ENCODE data around the gene SLC7A8. TPM values are rescaled to one million over a fixed set of nuclear protein-coding genes. Genes with fewer than 3 reads are reported as not detected.

Gene SLC7A8
- total and polyA plus RNA-seq, 10 of the 15 experiments (the other 5 are each of a cell fraction or from before 2014, with no cell fraction given) = 0.06 to 0.28 (median 0.21) TPM; not detected in 7

DNA sequence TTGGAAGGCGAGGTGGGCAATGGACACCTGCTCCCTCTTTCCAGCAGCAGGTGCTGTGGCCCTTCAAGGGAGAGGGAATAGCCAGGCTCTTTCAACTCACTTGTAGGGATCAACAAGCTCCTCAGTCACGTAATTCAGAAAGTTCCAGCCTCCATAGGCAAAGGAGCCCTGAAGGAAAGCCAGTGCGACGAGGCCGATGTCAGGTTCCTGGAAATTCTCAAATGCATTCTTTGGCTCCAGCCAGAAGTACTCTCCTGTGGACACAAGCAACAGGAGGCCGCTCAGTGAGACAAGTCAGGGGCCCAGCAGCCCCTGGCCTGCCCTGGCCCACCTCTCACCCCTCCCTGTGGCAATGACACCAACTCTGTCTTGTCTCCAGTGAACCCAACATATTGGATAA is 43.1 kb downstream of the SLC7A8 start (continued):
- TF ChIP-seq, protein P1, sequence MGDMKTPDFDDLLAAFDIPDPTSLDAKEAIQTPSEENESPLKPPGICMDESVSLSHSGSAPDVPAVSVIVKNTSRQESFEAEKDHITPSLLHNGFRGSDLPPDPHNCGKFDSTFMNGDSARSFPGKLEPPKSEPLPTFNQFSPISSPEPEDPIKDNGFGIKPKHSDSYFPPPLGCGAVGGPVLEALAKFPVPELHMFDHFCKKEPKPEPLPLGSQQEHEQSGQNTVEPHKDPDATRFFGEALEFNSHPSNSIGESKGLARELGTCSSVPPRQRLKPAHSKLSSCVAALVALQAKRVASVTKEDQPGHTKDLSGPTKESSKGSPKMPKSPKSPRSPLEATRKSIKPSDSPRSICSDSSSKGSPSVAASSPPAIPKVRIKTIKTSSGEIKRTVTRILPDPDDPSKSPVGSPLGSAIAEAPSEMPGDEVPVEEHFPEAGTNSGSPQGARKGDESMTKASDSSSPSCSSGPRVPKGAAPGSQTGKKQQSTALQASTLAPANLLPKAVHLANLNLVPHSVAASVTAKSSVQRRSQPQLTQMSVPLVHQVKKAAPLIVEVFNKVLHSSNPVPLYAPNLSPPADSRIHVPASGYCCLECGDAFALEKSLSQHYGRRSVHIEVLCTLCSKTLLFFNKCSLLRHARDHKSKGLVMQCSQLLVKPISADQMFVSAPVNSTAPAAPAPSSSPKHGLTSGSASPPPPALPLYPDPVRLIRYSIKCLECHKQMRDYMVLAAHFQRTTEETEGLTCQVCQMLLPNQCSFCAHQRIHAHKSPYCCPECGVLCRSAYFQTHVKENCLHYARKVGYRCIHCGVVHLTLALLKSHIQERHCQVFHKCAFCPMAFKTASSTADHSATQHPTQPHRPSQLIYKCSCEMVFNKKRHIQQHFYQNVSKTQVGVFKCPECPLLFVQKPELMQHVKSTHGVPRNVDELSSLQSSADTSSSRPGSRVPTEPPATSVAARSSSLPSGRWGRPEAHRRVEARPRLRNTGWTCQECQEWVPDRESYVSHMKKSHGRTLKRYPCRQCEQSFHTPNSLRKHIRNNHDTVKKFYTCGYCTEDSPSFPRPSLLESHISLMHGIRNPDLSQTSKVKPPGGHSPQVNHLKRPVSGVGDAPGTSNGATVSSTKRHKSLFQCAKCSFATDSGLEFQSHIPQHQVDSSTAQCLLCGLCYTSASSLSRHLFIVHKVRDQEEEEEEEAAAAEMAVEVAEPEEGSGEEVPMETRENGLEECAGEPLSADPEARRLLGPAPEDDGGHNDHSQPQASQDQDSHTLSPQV (IDR thresholded peaks at IDR 0.05) = no peak
- TF ChIP-seq, protein P2, sequence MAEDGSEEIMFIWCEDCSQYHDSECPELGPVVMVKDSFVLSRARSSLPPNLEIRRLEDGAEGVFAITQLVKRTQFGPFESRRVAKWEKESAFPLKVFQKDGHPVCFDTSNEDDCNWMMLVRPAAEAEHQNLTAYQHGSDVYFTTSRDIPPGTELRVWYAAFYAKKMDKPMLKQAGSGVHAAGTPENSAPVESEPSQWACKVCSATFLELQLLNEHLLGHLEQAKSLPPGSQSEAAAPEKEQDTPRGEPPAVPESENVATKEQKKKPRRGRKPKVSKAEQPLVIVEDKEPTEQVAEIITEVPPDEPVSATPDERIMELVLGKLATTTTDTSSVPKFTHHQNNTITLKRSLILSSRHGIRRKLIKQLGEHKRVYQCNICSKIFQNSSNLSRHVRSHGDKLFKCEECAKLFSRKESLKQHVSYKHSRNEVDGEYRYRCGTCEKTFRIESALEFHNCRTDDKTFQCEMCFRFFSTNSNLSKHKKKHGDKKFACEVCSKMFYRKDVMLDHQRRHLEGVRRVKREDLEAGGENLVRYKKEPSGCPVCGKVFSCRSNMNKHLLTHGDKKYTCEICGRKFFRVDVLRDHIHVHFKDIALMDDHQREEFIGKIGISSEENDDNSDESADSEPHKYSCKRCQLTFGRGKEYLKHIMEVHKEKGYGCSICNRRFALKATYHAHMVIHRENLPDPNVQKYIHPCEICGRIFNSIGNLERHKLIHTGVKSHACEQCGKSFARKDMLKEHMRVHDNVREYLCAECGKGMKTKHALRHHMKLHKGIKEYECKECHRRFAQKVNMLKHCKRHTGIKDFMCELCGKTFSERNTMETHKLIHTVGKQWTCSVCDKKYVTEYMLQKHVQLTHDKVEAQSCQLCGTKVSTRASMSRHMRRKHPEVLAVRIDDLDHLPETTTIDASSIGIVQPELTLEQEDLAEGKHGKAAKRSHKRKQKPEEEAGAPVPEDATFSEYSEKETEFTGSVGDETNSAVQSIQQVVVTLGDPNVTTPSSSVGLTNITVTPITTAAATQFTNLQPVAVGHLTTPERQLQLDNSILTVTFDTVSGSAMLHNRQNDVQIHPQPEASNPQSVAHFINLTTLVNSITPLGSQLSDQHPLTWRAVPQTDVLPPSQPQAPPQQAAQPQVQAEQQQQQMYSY (CRISPR knock-in tag; IDR thresholded peaks at IDR 0.05) = no peak
- TF ChIP-seq FOXM1 (IDR thresholded peaks at IDR 0.05; ENCODE audit: low read depth, low read length) (no peak), NFYA (IDR thresholded peaks at IDR 0.05; ENCODE audit: borderline replicate concordance, low read depth, low read length) (no peak), BACH1 (IDR thresholded peaks at IDR 0.05; ENCODE audit: borderline replicate concordance) (no peak), HDAC2 (IDR thresholded peaks at IDR 0.05) (no peak), SP1 (IDR thresholded peaks at IDR 0.05; ENCODE audit: low read depth, low read length) (no peak), CBX5 (IDR thresholded peaks at IDR 0.05; ENCODE audit: low read depth) (no peak), NFIC (IDR thresholded peaks at IDR 0.05; ENCODE audit: low read depth, low read length) (no peak), TCF12 (IDR thresholded peaks at IDR 0.05; ENCODE audit: low read depth, low read length) (no peak), SIN3A (IDR thresholded peaks at IDR 0.05; ENCODE audit: low read depth, low read length) (no peak)
- TF ChIP-seq, protein P3, sequence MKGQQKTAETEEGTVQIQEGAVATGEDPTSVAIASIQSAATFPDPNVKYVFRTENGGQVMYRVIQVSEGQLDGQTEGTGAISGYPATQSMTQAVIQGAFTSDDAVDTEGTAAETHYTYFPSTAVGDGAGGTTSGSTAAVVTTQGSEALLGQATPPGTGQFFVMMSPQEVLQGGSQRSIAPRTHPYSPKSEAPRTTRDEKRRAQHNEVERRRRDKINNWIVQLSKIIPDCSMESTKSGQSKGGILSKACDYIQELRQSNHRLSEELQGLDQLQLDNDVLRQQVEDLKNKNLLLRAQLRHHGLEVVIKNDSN (IDR thresholded peaks at IDR 0.05; ENCODE audit: borderline replicate concordance, extremely low read length, insufficient read depth, low read depth, low read length) = no peak

All from GM12878 (cell line).